Activated CD8-positive, alpha-beta memory T cell treated with anti-CD3 and anti-CD28 coated beads for 1 hour (primary cell): Measurements from ENCODE around the gene BHMT2.
A peak's percentile ranks its signal among the peaks of the same experiment; 100 is the strongest.

Source experiments
- DNase-seq, 2 donors: peaks; one replicate each; pipeline ENCODE4 v3.0.0-alpha.2; 2020; ENCODE audit warnings: low read depth in 1 of 2; ENCODE audit errors: extremely low read depth in 1 of 2

Gene BHMT2

GRCh38 chr5:79069488-79070349 is at the start of gene BHMT2, which contains the start of gene DMGDH:
Gene BHMT2, plus strand, starts transcription at chr5:79069767. Its CDS starts 16 bp downstream, at chr5:79069783.
Gene DMGDH, minus strand, starts transcription at chr5:79069674. Its CDS starts 54 bp downstream, at chr5:79069620.
- DNase-seq: no peak

- DNase-seq: peak in 1 of 2 donors; percentile 6
Observed at GRCh38 chr5:79020861-79021561, 48.6 kb upstream of the BHMT2 start.

- no peak for DNase-seq
Observed at GRCh38 chr5:79021753-79022152, 47.8 kb upstream of the BHMT2 start.

GRCh38 chr5:79022771-79023170 is 46.8 kb upstream of the BHMT2 start:
- DNase-seq: no peak

- no peak for DNase-seq
Observed at GRCh38 chr5:79023348-79023747, 46.2 kb upstream of the BHMT2 start.

- no peak for DNase-seq
Observed at GRCh38 chr5:79023947-79024346, 45.6 kb upstream of the BHMT2 start.

- DNase-seq: peak in 1 of 2 donors; percentile 39
Observed at GRCh38 chr5:79025054-79025472, 44.5 kb upstream of the BHMT2 start.

GRCh38 chr5:79030663-79031484 is 38.7 kb upstream of the BHMT2 start:
- DNase-seq: no peak

- DNase-seq: no peak
Observed at GRCh38 chr5:79031485-79031867, 38.1 kb upstream of the BHMT2 start.

- DNase-seq: no peak
Observed at GRCh38 chr5:79032031-79032695, 37.4 kb upstream of the BHMT2 start.

GRCh38 chr5:79032782-79033181 is 36.8 kb upstream of the BHMT2 start:
- no peak for DNase-seq

- DNase-seq: no peak
Observed at GRCh38 chr5:79035237-79035636, 34.3 kb upstream of the BHMT2 start.

- DNase-seq: no peak
Observed at GRCh38 chr5:79036769-79037168, 32.8 kb upstream of the BHMT2 start.

GRCh38 chr5:79042188-79042587 is 27.4 kb upstream of the BHMT2 start:
- DNase-seq: no peak

- DNase-seq: no peak
Observed at GRCh38 chr5:79047199-79047598, 22.4 kb upstream of the BHMT2 start.

GRCh38 chr5:79048437-79048836 is 21.1 kb upstream of the BHMT2 start:
- DNase-seq: no peak

GRCh38 chr5:79050498-79050897 is 19.1 kb upstream of the BHMT2 start:
- no peak for DNase-seq

- no peak for DNase-seq
Observed at GRCh38 chr5:79053321-79053720, 16.2 kb upstream of the BHMT2 start.

- DNase-seq: no peak
Observed at GRCh38 chr5:79055017-79055416, 14.6 kb upstream of the BHMT2 start.

- DNase-seq: no peak
Observed at GRCh38 chr5:79056847-79057246, 12.7 kb upstream of the BHMT2 start.

GRCh38 chr5:79059674-79060073 is 9.9 kb upstream of the BHMT2 start:
- DNase-seq: no peak
